Mucosa of rectum (tissue), 2 donors: ENCODE data around the gene PHF2.
A peak's percentile ranks its signal among the peaks of the same experiment; 100 is the strongest.

Experiments used
- H3K27ac ChIP-seq, 2 donors: one replicate each; pipeline ENCODE4 v1.7.0; 2013; ENCODE audit warnings: inconsistent platforms in 2 of 2, low read depth in 2 of 2, low read length in 2 of 2
- H3K27me3 ChIP-seq, 2 donors: one replicate each; pipeline ENCODE4 v1.7.0; 2013; ENCODE audit warnings: low read length in 2 of 2; ENCODE audit not compliant: control insufficient read depth in 2 of 2, insufficient read depth in 2 of 2
- H3K36me3 ChIP-seq, 2 donors: one replicate each; pipeline ENCODE4 v1.7.0; 2013; ENCODE audit warnings: low read length in 2 of 2; ENCODE audit not compliant: control insufficient read depth in 2 of 2, insufficient read depth in 2 of 2
- H3K4me1 ChIP-seq, 2 donors: one replicate each; pipeline ENCODE4 v1.7.0; 2013; ENCODE audit warnings: low read length in 2 of 2, mild to moderate bottlenecking in 1 of 2; ENCODE audit not compliant: control insufficient read depth in 2 of 2, insufficient read depth in 2 of 2
- H3K4me3 ChIP-seq, 2 donors: one replicate each; pipeline ENCODE4 v1.7.0; 2013; ENCODE audit warnings: low read length in 2 of 2
- H3K9ac ChIP-seq, 2 donors: one replicate each; pipeline ENCODE4 v1.7.0; 2013; ENCODE audit warnings: low read length in 2 of 2, low read depth in 1 of 2, mild to moderate bottlenecking in 1 of 2
- H3K9me3 ChIP-seq, 2 donors: one replicate each; pipeline ENCODE4 v1.7.0; 2013; ENCODE audit warnings: low read length in 2 of 2; ENCODE audit not compliant: control insufficient read depth in 2 of 2
- donor health status: healthy.
- donor health status: Normal muscosa, but diverticular disease.

The PHF2 gene

GRCh38 chr9:93546356-93546755 lies 30.0 kb upstream of the PHF2 start:
- H3K9me3 ChIP-seq: no peaks in the 10 kb centered on the region
- no peak overlapping the region for H3K27ac ChIP-seq
- peaks cover 3 to 7% of the 10 kb centered on the region in 2 donors for H3K4me1 ChIP-seq
- no peak overlapping the region for H3K9ac ChIP-seq
- peaks cover 44 to 58% of the 10 kb centered on the region in 2 donors for H3K36me3 ChIP-seq
- no peaks in the 10 kb centered on the region for H3K27me3 ChIP-seq
- no peak overlapping the region for H3K4me3 ChIP-seq

DNA sequence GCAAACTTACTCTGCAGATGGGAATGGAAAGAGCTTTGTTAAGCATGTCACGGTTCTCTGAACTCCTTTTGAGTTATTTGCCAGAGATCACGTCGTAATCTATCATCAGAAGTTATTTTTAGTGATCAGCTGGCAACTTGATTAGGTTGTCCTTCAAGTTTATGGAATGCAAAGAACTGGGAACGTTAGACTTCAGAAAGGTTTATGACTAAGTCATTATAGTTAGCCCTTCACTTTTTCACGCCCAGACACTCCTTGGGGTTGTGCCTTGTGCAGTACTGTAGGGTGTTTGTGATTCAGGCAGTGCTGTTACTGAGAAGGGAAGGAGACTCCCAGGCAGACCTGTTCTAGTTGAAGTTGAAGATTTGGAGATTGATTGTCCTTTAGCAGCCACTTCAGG lies 26.8 kb upstream of the PHF2 start:
- H3K4me1 ChIP-seq: peaks cover 3 to 7% of the 10 kb centered on the region in 2 donors
- no peaks in the 10 kb centered on the region for H3K9me3 ChIP-seq
- H3K9ac ChIP-seq: no peak overlapping the region
- no peaks in the 10 kb centered on the region for H3K27me3 ChIP-seq
- H3K27ac ChIP-seq: peak overlapping the region; percentile 25 to 54
- no peak overlapping the region for H3K4me3 ChIP-seq
- H3K36me3 ChIP-seq: peaks cover 52 to 55% of the 10 kb centered on the region in 2 donors

DNA sequence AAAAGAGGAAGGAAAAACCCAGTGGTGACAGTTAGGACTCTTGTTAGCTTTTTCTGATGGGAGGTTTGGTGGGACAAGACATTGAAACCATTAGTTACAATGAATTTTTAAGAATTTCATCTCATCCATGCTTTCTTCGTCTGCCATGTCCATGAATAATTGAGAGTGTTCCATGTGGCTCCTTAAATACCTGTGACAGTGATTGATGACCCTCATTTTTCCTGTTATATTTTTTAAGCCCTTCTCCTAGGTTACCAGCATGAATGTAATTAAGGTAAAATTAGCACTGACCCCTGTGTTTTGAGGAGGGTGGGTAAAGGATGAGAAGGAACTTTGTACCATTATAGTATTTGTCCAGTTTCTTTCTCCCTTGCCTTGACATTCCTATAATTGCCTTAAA lies 23.5 kb upstream of the PHF2 start:
- H3K27me3 ChIP-seq: no peaks in the 10 kb centered on the region
- H3K36me3 ChIP-seq: peaks cover 49 to 51% of the 10 kb centered on the region in 2 donors
- H3K9ac ChIP-seq: no peak overlapping the region
- no peak overlapping the region for H3K27ac ChIP-seq
- no peak overlapping the region for H3K4me3 ChIP-seq
- no peaks in the 10 kb centered on the region for H3K9me3 ChIP-seq
- H3K4me1 ChIP-seq: peaks cover 3 to 7% of the 10 kb centered on the region in 2 donors

GRCh38 chr9:93555370-93555769 lies 21.0 kb upstream of the PHF2 start:
- no peaks in the 10 kb centered on the region for H3K4me1 ChIP-seq
- no peaks in the 10 kb centered on the region for H3K9me3 ChIP-seq
- peaks cover 69 to 71% of the 10 kb centered on the region in 2 donors for H3K36me3 ChIP-seq
- H3K27ac ChIP-seq: no peak overlapping the region
- no peak overlapping the region for H3K9ac ChIP-seq
- no peak overlapping the region for H3K4me3 ChIP-seq
- H3K27me3 ChIP-seq: no peaks in the 10 kb centered on the region

DNA sequence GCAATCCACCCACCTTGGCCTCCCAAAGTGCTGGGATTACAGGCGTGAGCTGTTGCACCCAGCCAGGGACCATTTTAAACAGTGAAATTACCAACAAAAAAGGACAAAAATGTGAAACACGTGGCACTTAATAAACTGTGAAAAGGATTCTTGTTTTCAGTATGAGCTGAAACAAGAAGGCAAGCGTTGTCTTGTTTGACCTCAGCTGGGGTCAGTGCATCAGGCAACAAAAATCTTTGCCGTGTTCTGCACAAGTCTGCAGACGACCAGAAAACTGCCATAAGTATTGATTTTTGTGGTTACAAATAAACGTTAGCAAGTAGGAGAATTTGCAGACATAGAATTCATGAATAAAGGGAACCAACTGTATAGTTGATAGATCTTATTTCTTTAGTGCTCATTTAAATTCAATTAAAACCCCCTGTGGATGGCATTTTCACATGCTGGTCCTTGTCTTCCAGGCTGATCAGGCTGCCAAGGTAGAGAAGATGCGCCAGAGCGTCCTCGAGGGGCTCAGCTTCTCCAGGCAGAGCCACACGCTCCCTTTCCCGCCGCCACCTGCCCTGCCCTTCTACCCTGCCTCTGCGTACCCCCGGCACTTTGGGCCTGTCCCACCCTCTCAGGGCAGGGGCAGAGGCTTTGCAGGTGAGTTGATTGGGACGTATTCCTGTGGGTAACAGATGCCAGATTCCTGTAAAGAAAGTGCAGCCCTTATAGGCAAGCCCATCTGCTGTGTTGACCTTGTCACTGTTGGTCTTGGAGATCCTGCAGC lies 18.8 kb upstream of the PHF2 start:
- Histone ChIP-seq H3K27ac (no peak overlapping the region), H3K4me3 (no peak overlapping the region), H3K4me1 (no peaks in the 10 kb centered on the region), H3K9ac (no peak overlapping the region), H3K9me3 (no peaks in the 10 kb centered on the region), H3K27me3 (no peaks in the 10 kb centered on the region), H3K36me3 (peaks cover 59 to 73% of the 10 kb centered on the region in 2 donors)

GRCh38 chr9:93558503-93558902 lies 17.9 kb upstream of the PHF2 start:
- H3K36me3 ChIP-seq: peaks cover 61 to 80% of the 10 kb centered on the region in 2 donors
- no peaks in the 10 kb centered on the region for H3K27me3 ChIP-seq
- H3K4me1 ChIP-seq: no peaks in the 10 kb centered on the region
- H3K4me3 ChIP-seq: no peak overlapping the region
- no peak overlapping the region for H3K9ac ChIP-seq
- no peak overlapping the region for H3K27ac ChIP-seq
- H3K9me3 ChIP-seq: no peaks in the 10 kb centered on the region

DNA sequence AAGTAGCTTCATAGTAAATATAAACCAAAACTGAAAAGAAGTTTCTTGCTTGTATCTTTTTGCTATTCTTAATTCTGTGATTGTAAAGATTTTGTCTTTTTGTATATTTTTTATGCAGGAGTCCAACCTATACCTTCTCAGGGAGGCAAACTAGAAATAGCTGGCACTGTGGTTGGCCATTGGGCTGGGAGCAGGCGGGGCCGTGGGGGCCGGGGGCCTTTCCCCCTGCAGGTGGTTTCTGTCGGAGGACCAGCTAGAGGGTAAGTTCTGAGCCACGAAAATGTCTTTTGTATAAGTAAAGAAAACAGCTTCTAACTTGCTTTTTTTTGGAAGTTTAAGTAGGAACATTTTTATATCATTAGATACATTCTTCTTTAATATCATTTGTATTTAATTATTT lies 15.4 kb upstream of the PHF2 start:
- Histone ChIP-seq H3K4me1 (no peaks in the 10 kb centered on the region), H3K9me3 (no peaks in the 10 kb centered on the region), H3K27ac (no peak overlapping the region), H3K27me3 (no peaks in the 10 kb centered on the region), H3K9ac (no peak overlapping the region), H3K36me3 (peaks cover 63 to 79% of the 10 kb centered on the region in 2 donors), H3K4me3 (no peak overlapping the region)

DNA sequence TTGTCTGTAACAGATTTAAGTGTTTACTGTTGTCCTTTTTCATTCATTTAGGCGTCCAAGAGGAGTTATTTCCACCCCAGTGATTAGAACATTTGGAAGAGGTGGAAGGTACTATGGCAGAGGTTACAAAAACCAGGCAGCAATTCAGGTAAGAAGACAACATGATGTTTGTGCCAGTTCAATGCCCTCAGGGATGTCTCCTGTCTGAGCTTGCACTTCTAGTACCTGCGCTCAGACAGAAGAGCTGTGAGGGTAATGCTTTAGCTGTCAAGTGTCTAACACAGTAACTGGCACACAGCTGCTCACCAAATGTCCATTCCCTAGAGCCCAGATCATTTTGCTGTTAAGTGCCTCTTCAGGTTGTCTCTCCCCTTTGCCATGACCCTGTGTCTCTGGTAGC lies 14.2 kb upstream of the PHF2 start:
- Histone ChIP-seq H3K36me3 (peaks cover 55 to 70% of the 10 kb centered on the region in 2 donors), H3K9me3 (no peaks in the 10 kb centered on the region)

DNA sequence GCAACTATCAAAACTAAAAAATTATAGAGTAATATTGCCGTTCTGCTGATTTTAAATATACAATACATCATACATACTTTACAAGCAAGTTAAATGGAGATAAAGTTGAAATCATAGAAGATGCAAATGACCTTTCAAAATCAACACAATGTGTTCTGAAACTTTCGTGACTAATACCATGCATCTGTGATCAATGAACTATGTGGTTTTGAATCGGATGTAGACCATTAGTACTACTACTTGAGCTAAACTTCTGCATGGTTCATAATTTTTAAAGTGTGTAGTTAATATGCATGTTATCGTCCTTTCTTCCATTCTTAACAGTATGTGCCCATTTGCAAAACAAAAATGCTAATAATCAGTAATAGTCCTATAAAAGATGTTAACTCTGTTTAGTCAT lies 11.3 kb upstream of the PHF2 start:
- Histone ChIP-seq H3K4me3 (no peak overlapping the region), H3K36me3 (peaks cover 28 to 42% of the 10 kb centered on the region in 2 donors), H3K27ac (no peak overlapping the region), H3K4me1 (peaks cover 9 to 10% of the 10 kb centered on the region in 2 donors), H3K9ac (no peak overlapping the region), H3K9me3 (no peaks in the 10 kb centered on the region), H3K27me3 (no peaks in the 10 kb centered on the region)

More for the DNA sequence above, 14.2 kb upstream of the PHF2 start:
- Histone ChIP-seq H3K4me3 (no peak overlapping the region), H3K4me1 (peaks cover 3 to 6% of the 10 kb centered on the region in 2 donors), H3K9ac (no peak overlapping the region), H3K27ac (no peak overlapping the region), H3K27me3 (no peaks in the 10 kb centered on the region)

GRCh38 chr9:93566408-93567270 lies 9.7 kb upstream of the PHF2 start:
- Histone ChIP-seq H3K36me3 (peaks cover 24 to 28% of the 10 kb centered on the region in 2 donors), H3K9me3 (no peaks in the 10 kb centered on the region), H3K4me3 (peak overlapping the region; percentile 73 to 77), H3K27me3 (no peaks in the 10 kb centered on the region), H3K4me1 (peaks cover 9 to 10% of the 10 kb centered on the region in 2 donors), H3K9ac (peak overlapping the region; percentile 90 to 92), H3K27ac (peak overlapping the region; percentile 90 to 93)
